Neural progenitor cell (in vitro differentiated cells): ENCODE measurements around the gene BAZ2A. TPM values are rescaled to one million over a fixed set of nuclear protein-coding genes. Genes with fewer than 3 reads are reported as not detected.

Experiments
- DNase-seq: peaks from one replicate; pipeline ENCODE4 v3.0.0-alpha.2; 2016; ENCODE audit warnings: low spot score
- H2AFZ ChIP-seq: fragments of 200-600 bp; sonication (generic); replicated peaks from 2 replicates; pipeline ENCODE4 v1.6.1; 2016; ENCODE audit warnings: antibody characterized with exemption
- H3F3A ChIP-seq: fragments of 200-600 bp; sonication (generic); 2 replicates; pipeline ENCODE4 v1.6.1; 2016; ENCODE audit warnings: antibody characterized with exemption, low read depth
- H3K27ac ChIP-seq: fragments of 200-600 bp; sonication (generic); 2 replicates; pipeline ENCODE4 v1.5.1; 2016; ENCODE audit warnings: mild to moderate bottlenecking
- H3K27me3 ChIP-seq: fragments of 200-600 bp; sonication (generic); 2 replicates; pipeline ENCODE4 v1.6.1; 2016; ENCODE audit warnings: mild to moderate bottlenecking, moderate library complexity
- H3K36me3 ChIP-seq: fragments of 200-600 bp; sonication (generic); 2 replicates; pipeline ENCODE4 v1.5.1; 2016
- H3K4me1 ChIP-seq: fragments of 200-600 bp; sonication (generic); 2 replicates; pipeline ENCODE4 v1.6.1; 2016; ENCODE audit warnings: mixed run types
- H3K4me2 ChIP-seq: fragments of 200-600 bp; sonication (generic); 2 replicates; pipeline ENCODE4 v1.6.1; 2016
- H3K4me3 ChIP-seq: fragments of 200-600 bp; sonication (generic); 2 replicates; pipeline ENCODE4 v1.5.1; 2016
- H3K79me2 ChIP-seq: fragments of 200-600 bp; sonication (generic); 2 replicates; pipeline ENCODE4 v1.6.1; 2016; ENCODE audit warnings: low read depth
- H3K9ac ChIP-seq: fragments of 200-600 bp; sonication (generic); 2 replicates; pipeline ENCODE4 v1.6.1; 2016
- H3K9me3 ChIP-seq: fragments of 200-600 bp; sonication (generic); 2 replicates; pipeline ENCODE4 v1.5.1; 2016; ENCODE audit warnings: low read depth
- H4K20me1 ChIP-seq: fragments of 200-600 bp; sonication (generic); 2 replicates; pipeline ENCODE4 v1.6.1; 2016; ENCODE audit warnings: low read depth
- H3K27ac Mint-ChIP-seq: 3 replicates; pipeline ENCODE4 v1.8.0; 2021; ENCODE audit warnings: mixed read lengths
- H3K27me3 Mint-ChIP-seq: 2 replicates; pipeline ENCODE4 v1.8.0; 2022; ENCODE audit warnings: low read depth, mild to moderate bottlenecking, inconsistent platforms, moderate library complexity, mixed read lengths; ENCODE audit not compliant: insufficient read depth
- H3K36me3 Mint-ChIP-seq: 3 replicates; pipeline ENCODE4 v1.8.0; 2021; ENCODE audit warnings: mixed read lengths
- H3K4me1 Mint-ChIP-seq: 3 replicates; pipeline ENCODE4 v1.8.0; 2021; ENCODE audit warnings: mixed read lengths
- H3K4me3 Mint-ChIP-seq: 3 replicates; pipeline ENCODE4 v1.8.0; 2021; ENCODE audit warnings: mild to moderate bottlenecking, moderate library complexity, mixed read lengths
- H3K9me3 Mint-ChIP-seq: 3 replicates; pipeline ENCODE4 v1.8.0; 2020; ENCODE audit warnings: mixed read lengths
- EZH2 ChIP-seq: fragments of 200-600 bp; sonication (generic); IDR thresholded peaks from 2 replicates; pipeline ENCODE4 v1.6.1; 2017; ENCODE audit warnings: antibody characterized with exemption, mild to moderate bottlenecking, moderate library complexity
- EZH2phosphoT487 ChIP-seq: fragments of 200-600 bp; sonication (generic); IDR thresholded peaks from 2 replicates; pipeline ENCODE4 v1.6.1; 2017; ENCODE audit warnings: antibody characterized with exemption
- total RNA-seq: library from RNA; depleted of rRNA; stranded (reverse); fragments of >200 nt; gene quantifications from 2 replicates; pipeline ENCODE4 v1.2.3, GENCODE V29; 2015; ENCODE audit warnings: low replicate concordance
- TF ChIP-seq, protein P1 (sequence below): fragments of 200-600 bp; sonication (generic); IDR thresholded peaks from 2 replicates; pipeline ENCODE4 v1.5.1; 2017; ENCODE audit warnings: antibody characterized with exemption, mild to moderate bottlenecking

Gene BAZ2A
- total RNA-seq, 1 donor from 2014 or later, result 27.1 TPM

DNA sequence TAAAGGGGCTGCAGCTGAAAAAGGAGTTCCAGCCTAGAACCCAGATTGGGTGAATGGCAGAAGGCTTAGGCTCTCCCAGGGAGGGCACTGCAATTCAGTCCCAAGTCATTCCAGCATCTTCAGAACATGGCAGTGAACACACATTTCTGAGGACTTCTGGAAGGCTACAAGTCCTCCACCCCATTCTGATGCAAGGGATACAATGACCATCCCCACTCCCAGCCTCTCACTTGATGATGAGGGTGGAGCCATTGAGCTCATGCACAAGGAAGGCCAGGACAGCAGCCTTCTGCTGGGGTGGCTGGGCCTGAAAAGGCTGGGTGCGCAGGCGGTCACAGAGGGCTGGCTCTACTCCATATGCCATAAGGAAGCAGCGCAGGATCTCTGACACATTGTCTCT, 25.8 kb downstream of the BAZ2A start:
- H3K79me2 ChIP-seq, result no peaks in the 10 kb centered on the region
- H4K20me1 ChIP-seq, result no peaks in the 10 kb centered on the region
- no peaks in the 10 kb centered on the region for H3K9me3 Mint-ChIP-seq
- no peak overlapping the region for H3K4me3 Mint-ChIP-seq
- no peak overlapping the region for H3K27ac ChIP-seq
- no peaks in the 10 kb centered on the region for H3K9me3 ChIP-seq
- no peak overlapping the region for H3K9ac ChIP-seq
- no peaks in the 10 kb centered on the region for H3K4me1 Mint-ChIP-seq
- H3K27ac Mint-ChIP-seq, result no peak overlapping the region
- H3K36me3 Mint-ChIP-seq, result peaks cover 53% of the 10 kb centered on the region
- no peaks in the 10 kb centered on the region for H3K27me3 ChIP-seq
- no peak overlapping the region for H2AFZ ChIP-seq
- no peak overlapping the region for H3K4me2 ChIP-seq
- no peak for TF ChIP-seq EZH2
- TF ChIP-seq EZH2phosphoT487, result no peak
- TF ChIP-seq, protein P1, sequence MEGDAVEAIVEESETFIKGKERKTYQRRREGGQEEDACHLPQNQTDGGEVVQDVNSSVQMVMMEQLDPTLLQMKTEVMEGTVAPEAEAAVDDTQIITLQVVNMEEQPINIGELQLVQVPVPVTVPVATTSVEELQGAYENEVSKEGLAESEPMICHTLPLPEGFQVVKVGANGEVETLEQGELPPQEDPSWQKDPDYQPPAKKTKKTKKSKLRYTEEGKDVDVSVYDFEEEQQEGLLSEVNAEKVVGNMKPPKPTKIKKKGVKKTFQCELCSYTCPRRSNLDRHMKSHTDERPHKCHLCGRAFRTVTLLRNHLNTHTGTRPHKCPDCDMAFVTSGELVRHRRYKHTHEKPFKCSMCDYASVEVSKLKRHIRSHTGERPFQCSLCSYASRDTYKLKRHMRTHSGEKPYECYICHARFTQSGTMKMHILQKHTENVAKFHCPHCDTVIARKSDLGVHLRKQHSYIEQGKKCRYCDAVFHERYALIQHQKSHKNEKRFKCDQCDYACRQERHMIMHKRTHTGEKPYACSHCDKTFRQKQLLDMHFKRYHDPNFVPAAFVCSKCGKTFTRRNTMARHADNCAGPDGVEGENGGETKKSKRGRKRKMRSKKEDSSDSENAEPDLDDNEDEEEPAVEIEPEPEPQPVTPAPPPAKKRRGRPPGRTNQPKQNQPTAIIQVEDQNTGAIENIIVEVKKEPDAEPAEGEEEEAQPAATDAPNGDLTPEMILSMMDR, result no peak
- DNase-seq, result no peak
- H3K36me3 ChIP-seq, result peaks cover 14% of the 10 kb centered on the region
- H3F3A ChIP-seq, result no peaks in the 10 kb centered on the region
- no peak overlapping the region for H3K4me3 ChIP-seq
- H3K4me1 ChIP-seq, result no peaks in the 10 kb centered on the region
- H3K27me3 Mint-ChIP-seq, result peaks cover 5% of the 10 kb centered on the region

DNA sequence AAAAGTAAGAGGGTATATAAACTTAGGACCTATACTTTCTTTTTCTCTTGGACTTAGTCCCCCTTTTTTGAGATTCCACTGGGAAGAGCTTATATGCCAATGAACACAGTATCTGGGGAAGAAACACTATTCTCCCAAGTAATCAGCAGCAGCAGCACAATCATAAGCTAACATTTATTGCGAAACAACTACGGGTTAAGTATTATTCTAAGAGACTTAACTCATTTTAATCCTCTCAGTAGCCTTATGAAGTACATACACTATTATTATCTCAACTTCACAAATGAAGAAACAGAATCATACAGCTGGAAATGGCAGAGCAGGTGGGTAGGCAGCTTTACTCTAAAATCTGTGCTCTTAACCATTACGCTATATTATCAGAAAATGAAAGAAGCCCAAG, 27.9 kb downstream of the BAZ2A start:
- Mint-ChIP-seq H3K4me1 (peaks cover 3% of the 10 kb centered on the region), H3K27ac (no peak overlapping the region), H3K27me3 (peaks cover 4% of the 10 kb centered on the region), H3K36me3 (peaks cover 57% of the 10 kb centered on the region), H3K9me3 (no peaks in the 10 kb centered on the region), H3K4me3 (no peak overlapping the region)
- H3K4me1 ChIP-seq, result no peaks in the 10 kb centered on the region
- no peak overlapping the region for H3K4me3 ChIP-seq
- no peaks in the 10 kb centered on the region for H3K9me3 ChIP-seq
- H3K79me2 ChIP-seq, result no peaks in the 10 kb centered on the region
- peaks cover 14% of the 10 kb centered on the region for H3K36me3 ChIP-seq
- no peak overlapping the region for H3K27ac ChIP-seq
- H3F3A ChIP-seq, result peaks cover 3% of the 10 kb centered on the region
- H2AFZ ChIP-seq, result no peak overlapping the region
- TF ChIP-seq EZH2phosphoT487 (no peak), EZH2 (no peak)
- TF ChIP-seq, protein P1, result no peak
- no peak overlapping the region for H3K9ac ChIP-seq
- no peak for DNase-seq
- no peak overlapping the region for H3K4me2 ChIP-seq
- H3K27me3 ChIP-seq, result no peaks in the 10 kb centered on the region
- no peaks in the 10 kb centered on the region for H4K20me1 ChIP-seq

DNA sequence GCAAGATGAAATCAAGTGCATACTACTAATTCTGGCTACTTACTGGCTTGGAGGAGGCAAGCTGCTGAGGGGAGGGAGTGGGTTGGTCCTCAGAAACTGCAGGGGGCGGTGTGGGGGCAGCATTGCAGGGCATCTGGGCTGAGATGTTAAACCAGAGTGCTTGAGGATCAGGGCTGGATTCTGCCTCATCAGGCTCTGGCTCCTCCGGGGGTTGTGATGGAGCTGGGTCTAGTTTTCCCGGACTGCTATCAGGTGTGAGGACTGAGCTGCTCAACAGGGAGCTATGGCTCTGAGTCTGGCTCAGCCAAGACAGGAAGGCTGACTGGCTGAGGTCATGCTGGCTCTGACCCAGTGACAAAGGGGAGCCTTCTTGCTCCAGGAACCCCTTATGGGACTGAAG, 28.6 kb downstream of the BAZ2A start:
- Histone ChIP-seq H3K4me1 (no peaks in the 10 kb centered on the region), H3K9me3 (no peaks in the 10 kb centered on the region), H3F3A (peaks cover 3% of the 10 kb centered on the region), H3K36me3 (peaks cover 14% of the 10 kb centered on the region), H2AFZ (no peak overlapping the region), H4K20me1 (no peaks in the 10 kb centered on the region), H3K27me3 (no peaks in the 10 kb centered on the region), H3K27ac (no peak overlapping the region), H3K4me3 (no peak overlapping the region), H3K9ac (no peak overlapping the region), H3K4me2 (no peak overlapping the region), H3K79me2 (no peaks in the 10 kb centered on the region)
- Mint-ChIP-seq H3K4me3 (no peak overlapping the region), H3K4me1 (peaks cover 8% of the 10 kb centered on the region), H3K9me3 (no peaks in the 10 kb centered on the region), H3K27ac (no peak overlapping the region), H3K27me3 (peaks cover 4% of the 10 kb centered on the region), H3K36me3 (peaks cover 54% of the 10 kb centered on the region)
- TF ChIP-seq EZH2 (no peak), EZH2phosphoT487 (no peak)
- TF ChIP-seq, protein P1, result peak; percentile 12
- no peak for DNase-seq
